KG1 (cell line): ENCODE results near the gene CRYGN.

Experiments
- DNase-seq: peaks from one replicate; lab custom pipeline; 2025; lab: John Stamatoyannopoulos, UW

CRYGN gene

DNA sequence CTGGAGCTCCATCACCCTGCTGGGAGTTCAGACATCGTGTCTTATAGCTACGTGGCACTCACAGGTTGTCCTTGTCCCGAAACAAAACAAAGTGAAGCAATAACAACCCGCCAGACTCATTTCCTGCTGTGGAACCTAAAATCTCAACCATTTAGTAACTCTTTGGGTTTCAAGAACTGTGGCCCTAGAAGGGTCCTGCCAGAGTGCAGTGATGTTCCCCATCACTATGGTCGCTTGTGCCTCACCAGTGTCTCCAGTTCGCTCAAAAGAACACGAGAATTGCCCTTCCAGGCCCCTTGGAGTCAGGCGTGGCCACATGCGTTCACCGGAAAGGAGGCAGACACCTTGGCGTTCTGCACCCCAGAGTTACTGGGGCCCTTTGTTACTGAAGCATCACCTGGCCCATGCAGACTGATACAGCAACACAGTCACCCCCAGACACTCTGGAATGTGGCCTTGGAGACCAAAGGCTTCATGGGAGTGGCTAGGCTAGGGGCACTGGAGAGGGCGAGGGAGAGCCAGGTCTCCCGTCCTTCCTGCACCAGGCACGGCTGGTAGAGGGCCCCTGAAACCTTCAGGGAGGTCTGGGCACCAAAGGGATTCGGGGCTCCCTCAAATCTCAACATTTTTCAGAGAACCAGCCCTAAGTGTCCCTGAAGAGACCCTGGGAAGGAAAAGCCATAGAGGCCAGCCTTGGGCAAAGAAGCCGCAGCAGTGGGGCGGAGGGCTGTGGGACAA is 908 bp downstream of the CRYGN start:
- no peak for DNase-seq

- no peak for DNase-seq
Observed at GRCh38 chr7:151437866-151438516, 1.9 kb downstream of the CRYGN start.

- no peak for DNase-seq
Observed at GRCh38 chr7:151437159-151437553, 2.8 kb downstream of the CRYGN start.

DNA sequence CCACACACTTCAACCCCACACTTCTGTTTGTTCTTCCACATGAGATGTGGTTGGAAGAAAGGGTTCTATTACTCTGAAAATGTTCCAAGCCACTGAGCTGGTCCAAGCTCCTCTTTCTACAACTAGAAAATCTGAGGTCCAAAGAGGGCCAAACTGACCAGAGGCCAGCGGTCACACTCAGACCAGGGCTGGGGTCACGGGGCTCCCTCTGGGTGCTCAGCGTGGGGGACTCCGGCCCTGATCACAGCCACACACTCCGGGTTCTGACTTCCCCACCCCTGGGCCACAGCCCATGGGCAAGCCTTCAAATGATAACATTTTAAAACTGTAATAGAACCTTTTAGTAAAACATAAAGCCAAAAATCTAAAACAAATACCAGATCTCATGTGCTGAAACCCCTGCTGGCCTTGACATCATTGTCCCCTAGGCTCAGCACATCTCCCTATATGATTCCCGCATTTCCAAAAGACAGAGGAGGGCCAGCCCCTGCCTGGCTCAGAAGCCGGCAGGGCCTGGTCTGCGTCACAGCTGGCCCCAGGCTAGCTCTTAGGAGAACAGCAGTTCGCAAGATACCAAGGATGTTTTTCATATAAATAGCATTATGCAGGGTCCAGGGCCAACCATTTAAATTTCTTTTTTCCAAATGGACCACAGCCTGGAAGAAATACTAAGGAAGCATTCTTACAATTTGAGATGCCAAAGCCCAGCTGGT is 3.3 kb downstream of the CRYGN start:
- DNase-seq: no peak

- DNase-seq: no peak
Observed at GRCh38 chr7:151435971-151436370, 4.0 kb downstream of the CRYGN start.

GRCh38 chr7:151435103-151435916 is 4.6 kb downstream of the CRYGN start:
- no peak for DNase-seq

GRCh38 chr7:151434549-151434948 is 5.4 kb downstream of the CRYGN start:
- DNase-seq: no peak

GRCh38 chr7:151433721-151434400 is 6.1 kb downstream of the CRYGN start:
- DNase-seq: no peak

- DNase-seq: no peak
Observed at GRCh38 chr7:151432658-151433521, 7.1 kb downstream of the CRYGN start.

- DNase-seq: no peak
Observed at GRCh38 chr7:151431768-151432311, 8.1 kb downstream of the CRYGN start.

GRCh38 chr7:151431281-151431767 is 8.6 kb downstream of the CRYGN start:
- no peak for DNase-seq

GRCh38 chr7:151430391-151431205 is 9.3 kb downstream of the CRYGN start:
- no peak for DNase-seq

GRCh38 chr7:151429560-151430331 is 10.2 kb downstream of the CRYGN start:
- DNase-seq: no peak

DNA sequence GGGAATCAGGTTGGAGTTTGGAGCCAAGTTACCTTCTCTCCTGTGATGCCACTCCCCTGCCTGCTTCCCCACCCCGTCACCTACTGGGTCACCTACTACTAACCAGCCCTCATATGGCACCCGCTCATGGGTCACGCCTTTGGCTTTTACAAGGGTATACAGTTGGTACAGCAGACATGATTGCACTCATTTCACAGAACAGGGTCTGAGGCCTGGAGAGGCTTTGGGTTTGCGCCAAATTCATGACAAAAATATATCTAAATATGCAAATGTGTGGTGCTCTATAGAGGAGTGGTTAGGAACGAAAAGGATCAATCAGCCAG is 10.7 kb downstream of the CRYGN start:
- DNase-seq: no peak

DNA sequence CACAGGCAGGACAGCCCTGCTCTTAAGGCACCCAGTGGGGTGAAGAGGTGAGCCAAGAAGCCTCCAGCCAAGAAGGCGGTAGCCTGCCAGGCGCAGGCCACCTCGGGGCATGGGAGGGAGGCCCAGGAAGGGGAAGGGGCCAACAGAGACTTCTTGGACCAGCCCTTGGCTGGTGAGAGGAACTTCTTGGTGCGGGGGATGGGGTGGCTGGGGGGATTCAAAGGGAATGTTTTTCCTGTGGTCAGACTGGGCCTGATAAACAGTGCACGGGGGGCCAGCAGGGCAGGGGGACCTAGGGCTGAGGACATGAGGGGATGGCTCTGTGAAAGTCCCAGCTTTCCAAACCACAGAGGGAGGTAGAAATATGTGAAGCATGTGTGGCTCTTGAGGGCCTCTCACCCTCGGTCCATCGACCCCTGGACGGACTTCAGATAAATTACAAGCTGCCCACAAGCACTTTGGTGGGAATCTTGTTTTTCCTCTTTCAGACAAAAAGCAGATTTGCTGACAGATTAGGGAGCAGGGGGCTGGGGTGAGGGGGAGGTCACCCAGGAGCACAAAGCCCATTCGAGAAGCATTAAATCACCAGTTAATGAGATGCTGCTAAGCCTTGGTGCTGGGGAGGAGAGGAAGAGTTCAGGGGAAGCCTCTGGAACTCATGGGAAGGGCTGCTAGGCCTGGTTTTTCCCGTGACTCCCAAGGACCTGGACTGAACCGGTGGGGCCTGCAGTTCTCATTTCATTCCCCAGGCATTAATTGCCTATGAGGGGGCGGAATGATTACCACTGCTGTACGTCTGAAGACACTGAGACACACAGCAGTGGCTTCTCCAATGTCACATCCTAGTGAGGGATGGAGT is 11.3 kb downstream of the CRYGN start:
- DNase-seq: no peak

- no peak for DNase-seq
Observed at GRCh38 chr7:151427705-151428377, 12.1 kb downstream of the CRYGN start.
